ENCODE measurements around the gene AKR1B1.
"Not testable (repeated sequence)": the region's sequence is repeated elsewhere in the genome, so short reads cannot be mapped to it uniquely, and the experiment has no call there.

The AKR1B1 gene

GRCh38 chr7:134458806-134459698 is at the start of gene AKR1B1:
TSS of gene AKR1B1 (minus strand) at chr7:134459100. CDS start at chr7:134459062, 38 bp downstream.
- peak; percentile 31 to 94 (median 83) for DNase-seq

GRCh38 chr7:134505856-134506255 is 47.0 kb upstream of the AKR1B1 start:
- no peak for DNase-seq

- no peak for DNase-seq
These were observed 45.8 kb upstream of the AKR1B1 start for GRCh38 chr7:134504660-134505164.

- peak in 2 of 51 donors; percentile 1 to 7 for DNase-seq
These were observed 43.8 kb upstream of the AKR1B1 start for GRCh38 chr7:134502463-134503371.

- DNase-seq = no peak
These were observed 42.1 kb upstream of the AKR1B1 start for GRCh38 chr7:134500982-134501381.

GRCh38 chr7:134500406-134500805 is 41.5 kb upstream of the AKR1B1 start:
- no peak for DNase-seq

GRCh38 chr7:134495546-134495945 is 36.6 kb upstream of the AKR1B1 start:
- no peak for DNase-seq

GRCh38 chr7:134493091-134493490 is 34.2 kb upstream of the AKR1B1 start:
- no peak for DNase-seq

GRCh38 chr7:134487721-134488120 is 28.8 kb upstream of the AKR1B1 start:
- DNase-seq = not testable (repeated sequence)

GRCh38 chr7:134485203-134485602 is 26.3 kb upstream of the AKR1B1 start:
- DNase-seq = no peak

- no peak for DNase-seq
These were observed 24.4 kb upstream of the AKR1B1 start for GRCh38 chr7:134483296-134483695.

- no peak for DNase-seq
These were observed 24.0 kb upstream of the AKR1B1 start for GRCh38 chr7:134482858-134483257.

- DNase-seq = no peak
These were observed 22.3 kb upstream of the AKR1B1 start for GRCh38 chr7:134481167-134481566.

GRCh38 chr7:134480730-134481129 is 21.8 kb upstream of the AKR1B1 start:
- no peak for DNase-seq

- DNase-seq = no peak
These were observed 21.3 kb upstream of the AKR1B1 start for GRCh38 chr7:134480202-134480601.

GRCh38 chr7:134478707-134479106 is 19.8 kb upstream of the AKR1B1 start:
- DNase-seq = no peak

- no peak for DNase-seq
These were observed 19.1 kb upstream of the AKR1B1 start for GRCh38 chr7:134477954-134478353.

- DNase-seq = no peak
These were observed 17.1 kb upstream of the AKR1B1 start for GRCh38 chr7:134476044-134476443.

GRCh38 chr7:134474828-134475227 is 15.9 kb upstream of the AKR1B1 start:
- DNase-seq = no peak

- DNase-seq = no peak
These were observed 15.0 kb upstream of the AKR1B1 start for GRCh38 chr7:134473861-134474291.

- no peak for DNase-seq
These were observed 13.8 kb upstream of the AKR1B1 start for GRCh38 chr7:134472572-134473244.
